Gastroesophageal sphincter (tissue), 4 donors: ENCODE data around the gene NUMA1. TPM values are rescaled to one million over a fixed set of nuclear protein-coding genes. Genes with fewer than 3 reads are reported as not detected.

Experiments used
- ATAC-seq: fragments of 150-250 bp; one replicate; pipeline ENCODE4 v1.9.1; 2016; ENCODE audit warnings: mild to moderate bottlenecking, moderate library complexity
- H3K27ac ChIP-seq, 4 donors: fragments of 200-600 bp; sonication (generic) in 3 of 4; 1 replicate in 3 of 4; 2 replicates in 1 of 4; pipeline ENCODE4 v1.5.1; 2016 to 2019
- H3K27me3 ChIP-seq: fragments of 200-600 bp; sonication (generic); one replicate; pipeline ENCODE4 v1.5.1; 2019
- H3K36me3 ChIP-seq, 2 donors: fragments of 200-600 bp; sonication (generic); one replicate each; pipeline ENCODE4 v1.5.1; 2019; ENCODE audit warnings: control low read depth in 1 of 2
- H3K4me1 ChIP-seq, 3 donors: fragments of 200-600 bp; sonication (generic); 1 replicate in 2 of 3; 2 replicates in 1 of 3; pipeline ENCODE4 v1.5.1; 2016 to 2019; ENCODE audit warnings: control low read depth in 2 of 3
- H3K4me3 ChIP-seq, 2 donors: fragments of 200-600 bp; sonication (generic); one replicate each; pipeline ENCODE4 v1.5.1; 2019; ENCODE audit warnings: mild to moderate bottlenecking in 1 of 2, moderate library complexity in 1 of 2
- H3K9me3 ChIP-seq, 3 donors: fragments of 200-600 bp; sonication (generic); one replicate each; pipeline ENCODE4 v1.5.1; 2017 to 2019; ENCODE audit warnings: control low read depth in 2 of 3
- EP300 ChIP-seq: sonication (generic); formaldehyde crosslinking; IDR thresholded peaks from one replicate; pipeline ENCODE4 v1.6.1; 2017; ENCODE audit warnings: antibody characterized with exemption, mild to moderate bottlenecking
- POLR2A ChIP-seq, 2 donors: fragments of 450-650 bp; IDR thresholded peaks; one replicate each; pipeline ENCODE4 v1.6.1; 2017; ENCODE audit warnings: antibody characterized with exemption in 2 of 2, mild to moderate bottlenecking in 2 of 2, moderate library complexity in 1 of 2
- POLR2AphosphoS5 ChIP-seq: sonication (generic); formaldehyde crosslinking; IDR thresholded peaks from one replicate; pipeline ENCODE4 v1.6.1; 2017; ENCODE audit warnings: antibody characterized with exemption
- WGBS, 2 donors: methylation state at CpG; one replicate each; pipeline ENCODE4 v1.1.5; 2018; ENCODE audit warnings: low coverage in 1 of 2; 5-methylcytosine and 5-hydroxymethylcytosine counted together
- total RNA-seq, 4 donors: library from RNA; depleted of rRNA; stranded (reverse); fragments of >200 nt; gene quantifications; one replicate each; pipeline ENCODE4 v1.1.0, GENCODE V29; 2016
- TF ChIP-seq, protein P1 (sequence below), 4 experiments: fragments of 200-600 bp in 2 of 4; fragments of 450-650 bp in 2 of 4; sonication (generic) in 1 of 4; IDR thresholded peaks; one replicate each; pipeline ENCODE4 v1.5.1; 2017 to 2019; ENCODE audit warnings: antibody characterized with exemption in 4 of 4, mild to moderate bottlenecking in 2 of 4, moderate library complexity in 2 of 4

Gene NUMA1
- total RNA-seq, 4 donors from 2014 or later = 235 to 370 (median 290) TPM

DNA sequence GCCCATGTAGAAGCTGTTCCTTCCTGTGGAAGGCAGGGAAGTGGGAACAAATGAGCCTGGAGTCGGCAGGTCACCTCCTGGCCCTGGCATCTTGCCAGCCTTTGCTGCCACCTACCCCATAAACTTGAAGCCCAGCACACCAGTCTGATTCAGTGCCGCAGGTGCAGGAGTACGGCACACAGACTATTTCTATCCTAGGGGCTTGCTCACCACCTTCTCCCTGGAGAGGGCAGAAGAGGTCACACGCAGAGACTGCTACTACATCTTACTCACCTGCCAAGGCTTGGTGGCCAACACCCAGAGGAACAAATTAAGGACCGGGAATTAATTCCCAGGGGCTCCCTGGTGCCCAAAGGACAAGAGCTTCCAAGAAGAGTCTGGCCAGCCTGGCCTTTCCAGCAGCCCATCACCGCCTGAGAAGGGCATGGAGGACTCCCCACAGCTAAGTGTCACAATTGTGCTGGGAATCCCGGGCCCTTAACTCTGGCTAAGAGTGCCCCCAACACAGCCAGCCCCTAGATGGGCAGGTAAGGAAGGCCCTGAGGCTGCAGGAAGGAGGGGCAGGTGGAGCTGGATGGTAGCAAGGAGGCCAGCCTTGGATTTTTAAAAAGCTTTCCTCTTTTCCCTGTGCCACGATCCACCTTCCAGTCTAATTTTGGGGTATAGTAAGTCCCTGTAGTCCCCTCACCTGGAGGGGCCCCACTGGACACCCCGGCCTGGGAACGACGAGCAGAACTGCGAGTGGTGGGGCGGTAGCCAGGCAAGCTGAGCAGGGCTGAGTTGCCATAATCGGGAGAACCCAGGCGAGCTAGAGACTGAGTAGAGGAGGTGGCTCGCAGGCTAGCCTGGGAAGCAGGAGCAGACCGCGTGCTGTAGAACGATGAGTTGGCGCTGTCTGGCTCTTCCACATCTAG lies 74.7 kb downstream of the NUMA1 start:
- Histone ChIP-seq H3K4me3 (no peak overlapping the region), H3K9me3 (no peaks in the 10 kb centered on the region), H3K4me1 (peaks cover 0 to 44% (median 0%) of the 10 kb centered on the region in 3 donors), H3K27me3 (no peaks in the 10 kb centered on the region), H3K36me3 (peaks cover 0 to 100% of the 10 kb centered on the region in 2 donors), H3K27ac (peak overlapping the region in 3 of 4 donors; percentile 9 to 61 (median 28))
- TF ChIP-seq EP300 = no peak
- peak; percentile 17 for TF ChIP-seq POLR2AphosphoS5
- ATAC-seq = no peak
- WGBS, 2 donors = 100% methylated on average over 4 of the region's 20 CpGs; no CpG with 5 or more reads in 1 of the 2 donors

DNA sequence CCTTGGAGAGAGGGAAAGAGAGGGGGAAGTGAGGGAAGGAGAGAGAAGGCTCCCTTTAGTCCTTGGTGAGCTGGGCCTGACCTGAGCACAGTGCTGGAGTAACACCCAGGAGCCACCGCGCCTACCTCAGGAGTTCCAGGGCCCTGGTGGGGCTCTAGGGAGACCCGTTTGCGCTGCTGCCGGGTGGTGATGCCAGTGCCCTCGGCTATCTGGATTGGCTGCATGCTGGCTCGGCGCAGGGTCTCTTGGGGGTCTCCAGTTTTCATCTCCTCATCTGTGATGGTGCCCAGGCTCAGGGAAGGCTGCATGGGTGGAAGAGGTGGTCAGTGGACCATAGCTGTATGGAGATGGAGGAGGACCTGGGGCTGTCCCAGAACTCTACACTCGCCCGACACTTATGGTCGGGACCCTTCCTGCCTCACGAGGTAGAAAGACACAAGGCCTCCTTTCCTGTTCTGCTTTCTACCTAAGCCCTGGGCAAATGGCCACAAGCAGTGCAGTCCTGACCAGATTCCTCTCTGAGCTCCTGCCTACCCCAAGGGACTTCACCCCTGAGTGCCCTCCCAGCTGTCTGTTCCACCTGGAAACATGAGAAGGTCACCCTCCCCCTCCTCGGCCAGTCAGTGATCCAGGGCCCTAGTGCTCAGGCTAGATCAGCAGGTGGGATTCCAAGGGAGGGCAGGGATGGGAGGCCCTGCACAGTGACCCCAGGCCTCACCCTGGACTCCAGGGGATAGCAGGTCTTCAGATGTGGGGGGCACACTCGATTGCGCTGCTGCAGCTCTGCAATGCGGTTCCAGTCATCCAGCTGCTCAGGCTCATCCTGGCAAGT lies 75.6 kb downstream of the NUMA1 start:
- no peaks in the 10 kb centered on the region for H3K27me3 ChIP-seq
- peaks cover 0 to 92% of the 10 kb centered on the region in 2 donors for H3K36me3 ChIP-seq
- ATAC-seq = no peak
- peaks cover 4 to 50% (median 5%) of the 10 kb centered on the region in 3 donors for H3K4me1 ChIP-seq
- H3K27ac ChIP-seq = peak overlapping the region in 3 of 4 donors; percentile 9 to 61 (median 28)
- WGBS, 2 donors = 72% methylated on average over 4 of the region's 16 CpGs; no CpG with 5 or more reads in 1 of the 2 donors
- TF ChIP-seq POLR2A (IDR thresholded peaks at IDR 0.05) (no peak), POLR2AphosphoS5 (no peak), EP300 (no peak)
- H3K9me3 ChIP-seq = no peaks in the 10 kb centered on the region
- H3K4me3 ChIP-seq = no peak overlapping the region

DNA sequence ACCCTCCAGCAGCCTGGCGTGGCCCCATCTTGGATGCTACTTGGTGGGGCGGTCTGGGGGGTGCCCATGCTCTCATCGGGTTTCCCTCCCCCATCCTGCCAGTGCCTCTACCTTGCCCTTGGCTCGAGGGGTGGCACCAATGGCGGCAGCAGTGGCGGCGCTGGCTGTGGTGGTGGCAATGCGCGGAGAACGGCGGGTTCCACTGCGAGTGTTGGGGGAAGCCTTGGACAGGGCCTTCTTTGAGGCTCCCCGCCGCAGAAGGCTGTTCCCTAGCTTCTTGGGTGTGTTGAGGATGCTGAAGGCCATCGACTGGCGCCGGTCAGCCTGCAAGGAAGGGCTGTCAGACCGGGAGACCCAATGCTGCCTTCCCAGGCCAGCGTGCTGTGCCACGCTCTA lies 76.6 kb downstream of the NUMA1 start:
- Histone ChIP-seq H3K27me3 (no peaks in the 10 kb centered on the region), H3K36me3 (peaks cover 0 to 82% of the 10 kb centered on the region in 2 donors), H3K27ac (peak overlapping the region in 2 of 4 donors; percentile 33 to 61), H3K4me3 (no peak overlapping the region), H3K9me3 (no peaks in the 10 kb centered on the region), H3K4me1 (peaks cover 5 to 60% (median 7%) of the 10 kb centered on the region in 3 donors)
- ATAC-seq = no peak
- no CpG with 5 or more reads among the region's 20 CpGs for WGBS, 2 donors
- TF ChIP-seq, protein P1, sequence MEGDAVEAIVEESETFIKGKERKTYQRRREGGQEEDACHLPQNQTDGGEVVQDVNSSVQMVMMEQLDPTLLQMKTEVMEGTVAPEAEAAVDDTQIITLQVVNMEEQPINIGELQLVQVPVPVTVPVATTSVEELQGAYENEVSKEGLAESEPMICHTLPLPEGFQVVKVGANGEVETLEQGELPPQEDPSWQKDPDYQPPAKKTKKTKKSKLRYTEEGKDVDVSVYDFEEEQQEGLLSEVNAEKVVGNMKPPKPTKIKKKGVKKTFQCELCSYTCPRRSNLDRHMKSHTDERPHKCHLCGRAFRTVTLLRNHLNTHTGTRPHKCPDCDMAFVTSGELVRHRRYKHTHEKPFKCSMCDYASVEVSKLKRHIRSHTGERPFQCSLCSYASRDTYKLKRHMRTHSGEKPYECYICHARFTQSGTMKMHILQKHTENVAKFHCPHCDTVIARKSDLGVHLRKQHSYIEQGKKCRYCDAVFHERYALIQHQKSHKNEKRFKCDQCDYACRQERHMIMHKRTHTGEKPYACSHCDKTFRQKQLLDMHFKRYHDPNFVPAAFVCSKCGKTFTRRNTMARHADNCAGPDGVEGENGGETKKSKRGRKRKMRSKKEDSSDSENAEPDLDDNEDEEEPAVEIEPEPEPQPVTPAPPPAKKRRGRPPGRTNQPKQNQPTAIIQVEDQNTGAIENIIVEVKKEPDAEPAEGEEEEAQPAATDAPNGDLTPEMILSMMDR (IDR thresholded peaks at IDR 0.05) = no peak
- no peak for TF ChIP-seq POLR2AphosphoS5
- no peak for TF ChIP-seq EP300
- TF ChIP-seq POLR2A (IDR thresholded peaks at IDR 0.05) = no peak

DNA sequence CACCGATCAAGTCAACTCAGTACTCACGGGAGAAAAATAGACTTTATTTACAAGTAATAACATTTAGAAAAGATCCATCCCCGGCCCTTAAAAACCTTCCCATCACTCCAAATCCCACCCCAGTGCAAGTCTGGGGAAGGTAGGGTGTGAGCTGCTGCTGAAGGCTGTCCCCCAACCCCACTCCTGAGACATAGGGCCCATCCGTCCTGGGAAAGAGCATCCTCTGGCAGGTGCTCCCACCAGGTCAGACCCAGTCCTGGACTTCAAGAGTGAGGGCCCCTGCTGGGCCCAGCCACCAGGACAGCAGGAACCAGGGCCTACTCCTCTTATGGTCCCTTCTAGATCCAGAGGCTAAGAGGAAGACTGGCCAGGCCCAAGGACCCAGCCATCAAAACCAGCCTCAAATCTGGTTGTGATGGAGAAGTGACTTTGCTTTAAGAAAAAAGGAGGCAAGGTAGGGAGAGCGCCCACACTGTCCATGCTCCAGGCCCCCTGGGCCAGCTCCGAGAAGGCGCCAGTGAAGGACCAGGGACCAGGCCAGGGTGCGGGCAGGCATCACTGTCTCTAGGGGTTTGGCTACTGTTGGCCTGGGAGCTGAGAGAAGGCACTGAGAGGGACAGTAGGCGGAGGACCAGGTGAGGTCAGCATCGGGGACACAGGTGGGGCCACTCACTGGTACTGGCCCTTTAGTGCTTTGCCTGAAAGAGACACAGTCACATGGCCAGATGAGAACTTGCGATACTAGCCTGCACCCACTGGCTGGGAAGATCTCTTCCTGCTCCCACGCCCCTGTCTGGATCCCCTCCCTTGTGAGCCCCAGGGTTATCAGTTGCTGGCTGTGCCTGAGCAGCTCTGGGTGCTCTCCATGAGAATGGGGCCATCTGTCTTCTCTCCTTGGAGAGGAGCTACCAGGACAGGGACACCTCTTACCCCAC lies 77.2 kb downstream of the NUMA1 start:
- Histone ChIP-seq H3K9me3 (no peaks in the 10 kb centered on the region), H3K27ac (peak overlapping the region in 2 of 4 donors; percentile 33 to 61), H3K4me3 (no peak overlapping the region), H3K27me3 (no peaks in the 10 kb centered on the region), H3K36me3 (peaks cover 0 to 75% of the 10 kb centered on the region in 2 donors), H3K4me1 (peaks cover 5 to 61% (median 7%) of the 10 kb centered on the region in 3 donors)
- no peak for ATAC-seq
- 48 to 79% methylated on average over 2 to 10 of the region's 12 CpGs for WGBS, 2 donors
- no peak for TF ChIP-seq POLR2A (IDR thresholded peaks at IDR 0.05)
- no peak for TF ChIP-seq POLR2AphosphoS5
- TF ChIP-seq EP300 = no peak
- TF ChIP-seq, protein P1 (IDR thresholded peaks at IDR 0.05) = no peak

DNA sequence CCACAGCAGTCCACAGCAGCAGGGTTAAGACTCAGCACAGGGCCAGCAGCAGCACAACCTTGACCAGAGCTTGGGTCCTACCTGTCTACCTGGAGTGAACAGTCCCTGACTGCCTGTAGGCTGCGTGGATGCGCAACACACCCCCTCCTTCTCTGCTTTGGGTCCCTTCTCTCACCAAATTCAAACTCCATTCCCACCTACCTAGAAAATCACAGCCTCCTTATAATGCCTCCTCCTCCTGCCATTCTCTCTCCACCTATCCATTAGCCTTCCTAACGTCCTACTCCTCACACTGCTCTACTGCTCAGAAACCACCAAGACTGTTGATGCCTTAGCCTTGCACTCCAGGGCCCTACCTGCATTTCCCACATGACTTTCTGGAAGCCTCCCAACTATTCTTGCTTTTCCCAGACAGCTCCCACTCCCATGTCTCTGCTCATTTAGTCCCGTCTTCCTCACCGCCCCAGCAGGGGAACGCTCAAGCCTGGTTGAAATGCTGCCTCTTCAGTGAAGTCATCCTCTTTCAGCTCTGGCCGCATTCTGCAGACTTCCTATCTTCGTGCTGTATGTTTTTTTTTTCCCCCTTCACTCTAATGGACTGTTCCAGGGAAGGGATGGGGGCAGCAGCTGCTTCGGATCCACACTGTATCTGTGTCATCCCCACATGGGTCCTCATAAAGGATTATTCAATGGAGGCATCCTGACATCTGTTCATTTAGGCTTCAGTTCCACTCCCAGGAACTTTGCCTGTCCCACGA lies 78.3 kb downstream of the NUMA1 start:
- no peak for ATAC-seq
- Histone ChIP-seq H3K9me3 (no peaks in the 10 kb centered on the region), H3K4me3 (no peak overlapping the region), H3K36me3 (peaks cover 0 to 67% of the 10 kb centered on the region in 2 donors), H3K4me1 (peaks cover 5 to 61% (median 7%) of the 10 kb centered on the region in 3 donors), H3K27ac (peak overlapping the region in 3 of 4 donors; percentile 41 to 77 (median 61)), H3K27me3 (no peaks in the 10 kb centered on the region)
- 45 to 52% methylated on average over 8 to 10 of the region's 10 CpGs for WGBS, 2 donors
- no peak for TF ChIP-seq EP300
